HUES48 (cell line): Measurements from ENCODE around the gene CD86.

ENCODE experiments used
- H3K27ac ChIP-seq: one replicate; pipeline ENCODE4 v1.7.0; 2013; ENCODE audit warnings: low read depth, low read length, inconsistent platforms
- H3K27me3 ChIP-seq: 2 replicates; pipeline ENCODE4 v1.6.1; 2013; ENCODE audit warnings: mild to moderate bottlenecking, low read length; ENCODE audit not compliant: control insufficient read depth, insufficient read depth
- H3K36me3 ChIP-seq: 2 replicates; pipeline ENCODE4 v1.6.1; 2013; ENCODE audit warnings: low read length; ENCODE audit not compliant: control insufficient read depth, insufficient read depth
- H3K4me1 ChIP-seq: 2 replicates; pipeline ENCODE4 v1.6.1; 2013; ENCODE audit warnings: mild to moderate bottlenecking, low read length; ENCODE audit not compliant: control insufficient read depth, insufficient read depth
- H3K4me3 ChIP-seq: 2 replicates; pipeline ENCODE4 v1.5.1; 2013; ENCODE audit warnings: mild to moderate bottlenecking, low read depth, low read length
- H3K9ac ChIP-seq: 2 replicates; pipeline ENCODE4 v1.6.1; 2013; ENCODE audit warnings: mild to moderate bottlenecking, low read depth, low read length, moderate library complexity
- H3K9me3 ChIP-seq: 2 replicates; pipeline ENCODE4 v1.6.1; 2013; ENCODE audit warnings: low read length; ENCODE audit not compliant: control insufficient read depth, insufficient read depth

The CD86 gene

DNA sequence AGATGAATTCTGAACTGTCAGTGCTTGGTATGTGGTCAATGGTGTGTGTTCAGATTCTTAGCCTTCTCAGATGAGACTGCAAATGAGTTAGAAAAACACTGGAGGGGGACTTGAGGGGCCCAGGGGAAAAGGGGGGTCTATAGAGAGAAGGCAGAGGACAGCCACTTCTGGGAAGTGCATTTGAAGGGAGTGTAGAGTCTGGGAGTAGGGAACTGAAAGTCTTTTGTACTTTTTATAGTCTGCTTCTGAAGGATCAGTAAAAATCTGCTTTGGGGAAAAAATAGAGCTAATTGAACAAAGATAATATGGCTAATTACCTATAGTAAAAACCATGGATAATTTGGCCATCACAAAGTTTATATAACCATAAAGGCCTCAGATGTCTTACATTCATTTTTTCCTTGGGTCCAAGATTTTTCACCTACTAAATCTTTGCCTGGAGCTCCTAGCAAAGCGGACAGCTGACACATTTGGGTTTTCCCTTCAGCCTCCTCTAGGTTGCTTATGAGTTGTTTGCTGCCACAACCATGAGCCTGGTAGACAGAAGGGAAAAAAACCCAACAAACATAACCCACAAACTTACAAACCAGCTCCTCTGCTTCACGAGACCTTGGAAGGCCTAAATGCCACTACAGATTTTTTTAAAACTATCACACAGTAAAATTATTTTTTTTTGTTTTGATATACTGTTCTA is 48.8 kb downstream of the CD86 start:
- no peak overlapping the region for H3K27ac ChIP-seq
- no peaks in the 10 kb centered on the region for H3K36me3 ChIP-seq
- no peak overlapping the region for H3K4me3 ChIP-seq
- H3K4me1 ChIP-seq: no peaks in the 10 kb centered on the region
- no peak overlapping the region for H3K9ac ChIP-seq
- H3K9me3 ChIP-seq: no peaks in the 10 kb centered on the region
- no peaks in the 10 kb centered on the region for H3K27me3 ChIP-seq

DNA sequence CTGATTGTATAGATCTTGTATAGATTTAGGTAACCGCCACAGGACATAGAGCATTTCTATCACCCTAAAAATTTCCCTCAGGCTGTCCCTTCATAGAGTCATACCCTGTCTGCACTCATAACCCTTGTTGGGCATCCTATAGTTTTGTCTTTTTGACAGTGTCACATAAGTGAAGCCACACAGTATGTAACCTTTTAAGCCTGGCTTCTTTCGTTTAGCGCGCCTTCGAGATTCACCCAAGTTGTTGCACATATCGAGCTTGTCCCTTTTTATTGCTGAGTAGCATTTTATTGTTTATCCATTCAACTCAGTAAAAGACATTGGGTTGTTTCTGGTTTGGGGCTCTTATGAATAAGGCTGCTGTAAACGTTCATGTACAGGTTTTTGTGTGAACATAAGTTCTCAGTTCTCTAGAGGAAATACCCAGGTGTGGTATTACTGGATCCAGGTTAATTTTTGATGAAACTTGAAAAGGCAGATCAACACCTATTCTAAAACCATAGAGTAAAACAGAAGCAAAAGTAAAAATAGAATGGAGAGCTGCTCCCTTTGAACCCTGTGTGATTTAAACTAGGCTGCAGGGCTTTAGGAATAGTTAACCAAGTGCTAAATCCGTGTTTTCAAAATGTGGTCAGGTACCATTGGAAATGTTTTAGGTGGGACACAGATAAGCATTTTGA is 49.5 kb downstream of the CD86 start:
- Histone ChIP-seq H3K4me1 (no peaks in the 10 kb centered on the region), H3K9ac (no peak overlapping the region), H3K27me3 (no peaks in the 10 kb centered on the region), H3K36me3 (no peaks in the 10 kb centered on the region), H3K27ac (no peak overlapping the region), H3K9me3 (no peaks in the 10 kb centered on the region), H3K4me3 (no peak overlapping the region)

- H3K36me3 ChIP-seq: no peaks in the 10 kb centered on the region
- no peak overlapping the region for H3K4me3 ChIP-seq
- no peak overlapping the region for H3K9ac ChIP-seq
- no peaks in the 10 kb centered on the region for H3K9me3 ChIP-seq
- H3K4me1 ChIP-seq: no peaks in the 10 kb centered on the region
- H3K27ac ChIP-seq: no peak overlapping the region
- H3K27me3 ChIP-seq: no peaks in the 10 kb centered on the region
Observed at GRCh38 chr3:122105626-122106025, 50.5 kb downstream of the CD86 start.

- Histone ChIP-seq H3K4me1 (no peaks in the 10 kb centered on the region), H3K9me3 (0 out of 2 replicates have a peak, but pooled peaks cover 2% of the 10 kb centered on the region), H3K27ac (no peak overlapping the region), H3K4me3 (no peak overlapping the region), H3K9ac (no peak overlapping the region), H3K36me3 (no peaks in the 10 kb centered on the region), H3K27me3 (no peaks in the 10 kb centered on the region)
Observed at GRCh38 chr3:122107171-122107570, 52.0 kb downstream of the CD86 start.

DNA sequence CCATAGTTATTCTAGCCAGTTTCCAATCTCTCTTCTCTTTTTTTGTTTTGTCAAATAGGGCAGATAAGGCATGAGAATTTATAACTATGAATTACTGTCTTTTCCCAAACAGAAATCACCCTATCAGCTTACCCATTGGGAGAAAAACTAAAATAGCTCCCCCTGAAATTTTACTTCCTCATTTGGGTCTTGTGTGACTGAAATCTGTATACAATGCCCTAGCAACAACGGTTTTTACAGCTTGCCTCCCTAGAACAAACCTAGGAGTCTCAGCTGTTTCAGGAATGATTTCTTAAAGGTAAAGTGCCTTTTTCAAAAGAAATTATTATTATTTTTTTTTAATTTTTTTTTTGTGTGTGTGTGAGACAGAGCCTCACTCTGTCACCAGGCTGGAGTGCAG is 56.8 kb downstream of the CD86 start:
- Histone ChIP-seq H3K4me3 (no peak overlapping the region), H3K4me1 (no peaks in the 10 kb centered on the region), H3K36me3 (no peaks in the 10 kb centered on the region), H3K27ac (no peak overlapping the region), H3K9ac (no peak overlapping the region), H3K9me3 (0 out of 2 replicates have a peak, but pooled peaks cover 2% of the 10 kb centered on the region), H3K27me3 (no peaks in the 10 kb centered on the region)

DNA sequence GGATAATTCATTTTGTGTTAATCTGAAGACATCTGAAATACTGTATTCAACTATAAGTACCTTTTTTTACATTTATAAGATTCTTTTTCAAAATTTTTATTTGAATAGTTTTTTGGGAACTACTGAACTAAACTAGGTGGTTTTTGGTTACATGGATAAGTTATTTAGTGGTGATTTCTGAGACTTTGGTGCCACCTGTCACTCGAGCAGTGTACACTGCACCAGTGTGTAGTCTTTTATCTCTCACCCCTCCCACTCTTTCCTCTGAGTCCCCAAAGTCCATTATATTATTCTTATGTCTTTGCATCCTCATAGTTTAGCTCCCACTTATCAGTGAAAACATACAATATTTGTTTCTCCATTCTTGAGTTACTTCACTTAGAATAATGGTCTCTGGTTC is 57.6 kb downstream of the CD86 start:
- no peak overlapping the region for H3K27ac ChIP-seq
- H3K9me3 ChIP-seq: 0 out of 2 replicates have a peak, but pooled peaks cover 2% of the 10 kb centered on the region
- H3K4me3 ChIP-seq: no peak overlapping the region
- no peaks in the 10 kb centered on the region for H3K4me1 ChIP-seq
- H3K27me3 ChIP-seq: no peaks in the 10 kb centered on the region
- H3K36me3 ChIP-seq: no peaks in the 10 kb centered on the region
- no peak overlapping the region for H3K9ac ChIP-seq

DNA sequence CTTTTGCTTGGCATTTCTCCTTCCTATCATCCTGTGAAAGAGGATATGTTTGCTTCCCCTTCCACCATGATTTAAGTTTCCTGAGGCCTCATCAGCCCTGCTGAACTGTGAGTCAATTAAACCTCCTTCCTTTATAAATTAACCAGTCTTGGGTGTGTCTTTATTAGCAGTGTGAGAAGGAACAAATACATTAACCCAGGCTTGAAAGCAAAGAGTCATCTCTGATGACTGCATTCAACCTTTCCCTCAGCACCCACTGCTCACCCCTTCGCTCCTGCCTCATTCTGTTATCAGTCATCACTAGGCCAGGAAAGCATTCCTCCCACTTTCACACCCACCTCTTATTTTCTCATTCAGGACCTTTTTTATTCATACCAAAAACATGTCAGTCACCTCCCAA is 68.7 kb downstream of the CD86 start:
- Histone ChIP-seq H3K9me3 (peaks cover 4% of the 10 kb centered on the region), H3K9ac (no peak overlapping the region), H3K4me1 (no peaks in the 10 kb centered on the region), H3K4me3 (no peak overlapping the region), H3K36me3 (no peaks in the 10 kb centered on the region), H3K27me3 (no peaks in the 10 kb centered on the region), H3K27ac (no peak overlapping the region)

DNA sequence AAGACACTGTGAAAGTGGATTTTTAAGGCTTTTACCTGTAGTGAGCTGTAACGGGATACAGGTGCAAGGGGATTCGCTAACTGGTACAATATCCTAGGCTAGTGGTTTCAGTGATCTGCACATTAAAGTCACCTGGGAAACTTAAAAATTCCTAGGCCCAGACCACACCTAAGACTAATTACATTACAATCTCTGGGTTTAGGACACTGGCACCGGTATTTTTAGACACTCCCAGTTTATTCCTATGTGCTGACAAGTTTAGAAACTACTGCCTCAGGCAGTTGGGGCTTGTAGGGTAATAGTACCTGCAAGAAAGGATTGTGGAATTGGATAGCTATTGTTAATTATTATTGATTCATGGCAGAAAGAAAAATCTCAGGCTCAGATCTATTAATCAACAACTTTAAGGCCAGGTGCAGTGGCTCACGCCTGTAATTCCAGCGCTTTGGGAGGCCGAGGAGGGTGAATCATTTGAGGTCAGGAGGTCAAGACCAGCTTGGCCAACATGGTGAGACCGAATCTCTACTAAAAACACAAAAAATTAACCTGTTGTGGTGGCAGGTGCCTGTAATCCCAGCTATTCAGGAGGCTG is 77.9 kb downstream of the CD86 start:
- no peaks in the 10 kb centered on the region for H3K9me3 ChIP-seq
- H3K4me3 ChIP-seq: no peak overlapping the region
- H3K4me1 ChIP-seq: no peaks in the 10 kb centered on the region
- H3K9ac ChIP-seq: no peak overlapping the region
- no peak overlapping the region for H3K27ac ChIP-seq
- no peaks in the 10 kb centered on the region for H3K27me3 ChIP-seq
- no peaks in the 10 kb centered on the region for H3K36me3 ChIP-seq

DNA sequence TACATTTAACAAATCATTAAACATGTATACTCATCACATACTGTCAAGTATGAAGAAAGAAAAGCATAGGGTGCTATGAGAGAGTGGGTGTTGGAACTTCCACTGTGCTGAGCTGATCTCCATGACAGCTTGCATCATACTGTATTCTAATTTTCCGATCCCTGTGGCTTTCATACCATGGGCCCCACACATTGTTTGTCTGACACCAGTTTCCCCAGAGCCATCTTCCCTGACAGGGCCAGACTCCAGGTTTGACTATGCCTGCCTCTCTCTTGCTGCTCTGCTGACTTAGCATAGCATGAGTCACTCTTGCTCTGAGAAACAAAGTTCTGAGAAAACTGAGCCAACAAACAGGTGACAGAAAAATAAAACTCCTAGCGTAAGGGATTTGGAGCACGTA is 91.3 kb downstream of the CD86 start:
- Histone ChIP-seq H3K9me3 (peaks cover 12% of the 10 kb centered on the region; the same call in 1 of the 2 replicates), H3K27ac (no peak overlapping the region), H3K4me1 (no peaks in the 10 kb centered on the region)

GRCh38 chr3:122148941-122149627 is 93.9 kb downstream of the CD86 start:
- H3K27ac ChIP-seq: no peak overlapping the region
- no peaks in the 10 kb centered on the region for H3K36me3 ChIP-seq

More for the DNA sequence above, 91.3 kb downstream of the CD86 start:
- H3K9ac ChIP-seq: no peak overlapping the region
- no peak overlapping the region for H3K4me3 ChIP-seq
- no peaks in the 10 kb centered on the region for H3K36me3 ChIP-seq
- no peaks in the 10 kb centered on the region for H3K27me3 ChIP-seq

DNA sequence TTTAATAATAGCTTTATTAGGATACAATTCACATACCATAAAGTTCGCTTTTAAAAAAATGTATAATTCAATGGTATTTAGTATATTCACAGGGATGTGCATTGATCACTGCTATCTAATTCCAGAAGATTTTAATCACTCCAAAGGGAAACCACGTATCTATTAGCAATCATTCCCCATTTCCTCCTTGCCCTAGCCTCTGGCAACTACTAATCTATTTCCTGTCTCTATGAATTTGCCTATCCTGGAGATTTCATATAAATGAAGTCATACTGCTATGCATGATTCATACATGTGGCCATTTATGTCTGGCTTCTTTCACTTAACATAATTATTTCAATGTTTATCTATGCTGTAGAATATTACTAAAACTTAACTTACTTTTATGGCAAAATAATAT is 96.3 kb downstream of the CD86 start:
- H3K27ac ChIP-seq: no peak overlapping the region
- H3K9me3 ChIP-seq: 0 out of 2 replicates have a peak, but pooled peaks cover 9% of the 10 kb centered on the region
- H3K9ac ChIP-seq: no peak overlapping the region
- no peaks in the 10 kb centered on the region for H3K27me3 ChIP-seq
- no peaks in the 10 kb centered on the region for H3K36me3 ChIP-seq
- H3K4me1 ChIP-seq: no peaks in the 10 kb centered on the region
- no peak overlapping the region for H3K4me3 ChIP-seq

More at GRCh38 chr3:122148941-122149627, 93.9 kb downstream of the CD86 start:
- Histone ChIP-seq H3K4me3 (no peak overlapping the region), H3K27me3 (no peaks in the 10 kb centered on the region), H3K4me1 (no peaks in the 10 kb centered on the region), H3K9me3 (0 out of 2 replicates have a peak, but pooled peaks cover 8% of the 10 kb centered on the region), H3K9ac (no peak overlapping the region)
